IPS DF 6.9 (cell line): ENCODE data around the gene HDDC2.

Source experiments
- DNase-seq: peaks from one replicate; pipeline ENCODE4 v3.0.0-alpha.2; 2013; ENCODE audit warnings: low read depth, low spot score
- H3K27ac ChIP-seq: one replicate; pipeline ENCODE4 v1.5.1; 2013; ENCODE audit warnings: low read length, control low read depth
- H3K27me3 ChIP-seq: 2 replicates; pipeline ENCODE4 v1.6.1; 2013; ENCODE audit warnings: mild to moderate bottlenecking, low read length; ENCODE audit not compliant: control insufficient read depth, insufficient read depth
- H3K36me3 ChIP-seq: 2 replicates; pipeline ENCODE4 v1.6.1; 2013; ENCODE audit warnings: low read length; ENCODE audit not compliant: control insufficient read depth, insufficient read depth
- H3K4me1 ChIP-seq: 2 replicates; pipeline ENCODE4 v1.6.1; 2013; ENCODE audit warnings: low read length; ENCODE audit not compliant: control insufficient read depth, insufficient read depth
- H3K4me3 ChIP-seq: 2 replicates; pipeline ENCODE4 v1.5.1; 2013; ENCODE audit warnings: mild to moderate bottlenecking, low read length
- H3K9me3 ChIP-seq: 2 replicates; pipeline ENCODE4 v1.6.1; 2013; ENCODE audit warnings: low read length, inconsistent platforms; ENCODE audit not compliant: control insufficient read depth, insufficient read depth
- WGBS: extraction: QIAGEN DNeasy Blood & Tissue Kit; methylation state at CpG from one replicate; pipeline ENCODE4 v1.1.7; 2013; ENCODE audit warnings: mixed read lengths, missing lambda C conversion rate; ENCODE audit not compliant: insufficient read length, insufficient coverage; 5-methylcytosine and 5-hydroxymethylcytosine counted together

HDDC2 gene

DNA sequence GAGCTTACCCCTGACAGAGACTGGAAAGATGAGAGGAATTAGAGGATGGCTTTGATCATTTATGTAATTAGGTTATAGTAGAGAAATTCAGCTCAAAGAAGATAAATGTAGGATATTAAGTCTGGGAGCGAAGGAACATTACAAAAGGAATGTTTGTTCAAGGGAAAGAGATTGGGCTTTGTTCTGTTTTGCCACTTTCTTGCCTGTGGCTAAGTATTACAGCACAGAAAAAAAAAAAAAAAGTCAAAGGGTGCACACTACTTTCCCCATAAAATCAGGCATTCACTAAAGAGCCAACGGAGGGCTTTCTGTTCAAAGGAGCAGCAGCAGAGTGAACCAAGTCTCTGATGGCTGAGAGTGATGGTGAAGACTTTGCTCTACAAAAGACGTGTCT is 5.0 kb upstream of the HDDC2 start:
- Histone ChIP-seq H3K36me3 (no peaks in the 10 kb centered on the region), H3K4me3 (no peak overlapping the region), H3K27me3 (no peaks in the 10 kb centered on the region), H3K9me3 (no peaks in the 10 kb centered on the region), H3K4me1 (no peaks in the 10 kb centered on the region), H3K27ac (no peak overlapping the region)
- WGBS: no CpG with 5 or more reads among the region's 3 CpGs
- no peak for DNase-seq

DNA sequence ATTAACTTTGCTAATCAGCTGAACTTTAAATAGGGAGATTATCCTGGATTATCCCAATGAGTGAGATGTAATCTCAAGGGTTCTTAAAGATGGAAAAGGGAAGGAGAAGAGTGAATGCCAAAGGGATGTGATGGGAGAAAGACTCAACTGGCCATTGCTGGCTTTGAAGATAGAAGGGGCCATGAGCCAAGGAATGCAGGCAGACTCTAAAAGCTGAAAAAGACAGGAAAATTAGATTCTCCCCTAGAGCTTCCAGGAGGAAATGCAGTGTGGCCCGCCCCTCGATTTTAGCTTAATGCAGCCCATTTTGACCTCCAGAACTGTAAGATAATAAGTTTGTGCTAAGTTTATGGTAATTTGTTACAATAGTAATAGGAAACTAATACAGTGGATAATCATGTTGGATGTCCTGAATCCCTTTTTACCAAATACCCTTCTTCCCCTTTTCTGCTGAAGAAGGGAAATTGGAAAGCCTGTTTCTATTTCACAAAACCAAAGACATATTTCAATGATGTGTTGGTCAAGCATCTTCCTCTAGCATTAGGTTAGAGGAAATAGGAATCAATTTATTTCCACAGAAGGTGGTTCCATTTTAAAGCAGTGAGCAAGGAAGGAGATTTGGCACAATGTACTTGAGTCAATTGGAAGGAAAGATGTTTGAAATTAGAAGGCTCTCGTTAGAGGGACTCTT is 3.3 kb upstream of the HDDC2 start:
- H3K36me3 ChIP-seq: no peaks in the 10 kb centered on the region
- no peaks in the 10 kb centered on the region for H3K9me3 ChIP-seq
- H3K4me3 ChIP-seq: no peak overlapping the region
- no peak for DNase-seq
- no CpG with 5 or more reads among the region's 3 CpGs for WGBS
- no peaks in the 10 kb centered on the region for H3K27me3 ChIP-seq
- H3K4me1 ChIP-seq: no peaks in the 10 kb centered on the region
- no peak overlapping the region for H3K27ac ChIP-seq

DNA sequence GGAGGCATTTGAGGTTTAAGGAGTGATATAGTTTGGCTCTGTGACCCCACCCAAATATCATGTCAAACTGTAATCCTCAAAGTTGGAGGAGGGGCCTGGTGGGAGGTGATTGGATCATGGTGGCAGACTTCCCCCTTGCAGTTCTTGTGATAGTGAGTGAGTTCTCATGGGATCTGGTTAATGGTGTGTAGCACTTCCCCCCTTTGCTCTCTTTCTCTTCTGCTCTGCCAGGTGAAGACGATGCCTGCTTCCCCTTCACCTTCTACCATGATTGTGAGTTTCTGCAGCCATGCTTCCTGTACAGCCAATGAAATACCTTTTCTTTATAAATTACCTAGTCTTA is 1.7 kb upstream of the HDDC2 start:
- Histone ChIP-seq H3K27ac (no peak overlapping the region), H3K4me3 (no peak overlapping the region), H3K27me3 (no peaks in the 10 kb centered on the region), H3K36me3 (no peaks in the 10 kb centered on the region), H3K9me3 (no peaks in the 10 kb centered on the region), H3K4me1 (no peaks in the 10 kb centered on the region)
- no CpG with 5 or more reads among the region's 1 CpG for WGBS
- DNase-seq: no peak

DNA sequence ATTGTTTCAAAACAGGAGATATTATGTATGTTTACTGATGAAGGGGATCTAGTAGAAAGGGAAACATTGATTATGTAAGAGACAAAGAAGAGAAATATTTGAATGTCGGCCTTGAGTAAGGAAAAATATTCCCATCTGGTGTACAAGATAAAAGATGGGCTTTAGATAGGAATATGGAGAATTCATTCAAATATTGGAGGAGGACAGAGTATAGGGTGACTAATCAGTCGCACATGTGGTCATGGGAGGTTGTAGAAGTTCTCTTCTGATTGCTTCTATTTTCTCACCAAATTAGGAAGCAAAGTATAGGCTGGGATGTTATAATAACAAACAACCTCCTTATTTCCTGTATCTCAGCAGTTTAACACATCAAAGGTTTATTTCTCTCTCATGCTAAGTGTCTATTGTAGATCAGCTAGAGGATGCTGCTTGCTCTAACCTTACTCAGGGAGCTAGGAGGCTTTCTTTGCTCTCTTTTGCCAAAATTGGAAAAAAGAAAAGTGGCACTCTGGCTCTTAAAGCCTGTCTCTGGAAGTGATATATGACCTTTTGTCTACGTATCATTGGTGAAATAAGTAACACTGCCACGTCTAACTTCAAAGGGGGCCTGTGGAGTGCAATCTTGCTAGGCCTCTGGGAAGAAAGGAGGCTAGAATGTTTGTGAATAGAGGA is 1.2 kb upstream of the HDDC2 start:
- DNase-seq: no peak
- Histone ChIP-seq H3K27ac (no peak overlapping the region), H3K36me3 (no peaks in the 10 kb centered on the region), H3K4me1 (no peaks in the 10 kb centered on the region), H3K4me3 (no peak overlapping the region), H3K9me3 (no peaks in the 10 kb centered on the region), H3K27me3 (no peaks in the 10 kb centered on the region)
- no CpG with 5 or more reads among the region's 4 CpGs for WGBS

DNA sequence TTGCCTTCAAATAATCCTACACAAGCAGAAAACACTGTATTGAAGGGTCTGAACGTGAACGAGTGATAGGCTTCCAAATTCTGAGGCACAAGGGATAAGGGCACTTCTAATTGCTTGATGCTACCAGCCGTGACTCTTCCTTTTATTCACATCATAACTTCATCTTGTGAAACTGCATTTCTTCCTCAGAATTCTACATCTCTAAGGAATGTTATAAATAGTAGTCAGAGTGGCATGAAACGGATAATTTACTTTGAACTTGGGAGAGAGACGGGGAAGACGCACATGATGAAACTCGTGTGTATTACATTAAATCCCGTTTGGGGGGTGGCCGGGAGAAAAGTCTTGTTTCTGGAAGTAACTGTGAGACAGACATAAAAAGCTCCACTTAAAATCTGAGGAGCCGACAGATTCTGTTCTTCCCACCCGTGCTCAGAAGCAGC is 754 bp downstream of the HDDC2 start:
- H3K27me3 ChIP-seq: no peaks in the 10 kb centered on the region
- no peaks in the 10 kb centered on the region for H3K4me1 ChIP-seq
- no peaks in the 10 kb centered on the region for H3K9me3 ChIP-seq
- DNase-seq: no peak
- H3K4me3 ChIP-seq: peak overlapping the region; percentile 56; the same call in 1 of the 2 replicates
- H3K36me3 ChIP-seq: peaks cover 3% of the 10 kb centered on the region; the same call in 1 of the 2 replicates
- WGBS: no CpG with 5 or more reads among the region's 11 CpGs
- no peak overlapping the region for H3K27ac ChIP-seq

DNA sequence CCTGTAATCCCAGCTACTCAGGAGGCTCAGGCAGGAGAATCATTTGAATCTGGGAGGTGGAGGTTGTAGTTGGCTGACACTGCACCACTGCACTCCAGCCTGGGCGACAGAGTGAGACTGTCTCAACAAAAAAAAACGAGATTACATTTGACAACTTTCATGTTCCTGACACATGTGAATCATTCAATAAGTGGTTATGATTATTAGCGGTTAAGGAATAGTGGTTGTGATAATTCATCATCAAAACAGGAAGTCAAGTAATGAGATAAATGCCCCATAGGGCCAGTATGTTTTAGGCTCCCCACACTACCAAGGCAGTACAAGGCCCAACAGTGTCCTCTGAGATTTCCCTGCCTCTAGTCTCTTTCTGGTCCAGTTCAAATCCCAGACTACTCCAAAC is 2.5 kb downstream of the HDDC2 start:
- Histone ChIP-seq H3K36me3 (peaks cover 3% of the 10 kb centered on the region; the same call in 1 of the 2 replicates), H3K4me3 (no peak overlapping the region), H3K27ac (no peak overlapping the region), H3K27me3 (no peaks in the 10 kb centered on the region), H3K9me3 (no peaks in the 10 kb centered on the region), H3K4me1 (no peaks in the 10 kb centered on the region)
- no CpG with 5 or more reads among the region's 3 CpGs for WGBS
- no peak for DNase-seq

DNA sequence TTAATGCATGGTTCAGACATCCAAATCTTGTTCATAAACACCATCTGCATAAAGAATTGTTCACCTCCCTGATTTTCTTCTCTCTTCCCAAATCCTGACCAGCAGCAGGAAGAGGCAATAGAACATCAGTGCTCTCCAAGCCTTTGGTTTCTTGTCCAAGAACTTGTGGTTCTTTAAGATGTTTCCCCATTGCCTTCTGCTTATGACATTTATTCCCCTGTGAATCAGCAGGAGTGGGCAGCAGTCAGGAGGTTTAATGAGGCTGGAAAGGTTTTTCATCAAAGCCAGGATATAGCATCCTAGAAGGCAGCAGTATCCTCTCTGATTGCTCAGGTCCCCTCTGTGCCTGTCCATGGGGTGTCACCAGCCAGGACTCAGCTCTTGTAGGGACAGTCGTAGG is 5.3 kb downstream of the HDDC2 start:
- Histone ChIP-seq H3K27ac (no peak overlapping the region), H3K9me3 (no peaks in the 10 kb centered on the region), H3K4me3 (no peak overlapping the region), H3K4me1 (no peaks in the 10 kb centered on the region), H3K27me3 (no peaks in the 10 kb centered on the region), H3K36me3 (peaks cover 3% of the 10 kb centered on the region; the same call in 1 of the 2 replicates)
- WGBS: no CpG with 5 or more reads among the region's 1 CpG
- DNase-seq: no peak

DNA sequence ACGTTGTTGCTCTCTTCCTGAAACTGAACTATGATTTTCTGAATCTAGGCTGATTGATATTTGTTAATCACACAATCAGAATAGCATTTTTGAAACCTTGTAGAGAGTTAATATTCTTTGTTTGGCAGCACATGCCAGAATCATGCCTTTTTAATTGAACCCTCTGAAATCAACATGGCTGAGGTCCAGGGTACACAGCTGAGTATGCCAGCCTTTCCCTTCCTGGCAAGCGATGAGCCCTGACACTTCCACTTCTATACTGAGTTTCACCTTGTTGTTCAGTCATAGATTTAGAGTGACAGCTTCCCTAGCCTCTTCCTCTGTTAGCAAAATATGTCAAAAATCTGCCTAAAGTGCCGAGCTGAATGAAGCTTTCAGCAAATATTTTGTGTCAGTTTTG is 6.8 kb downstream of the HDDC2 start:
- Histone ChIP-seq H3K36me3 (peaks cover 3% of the 10 kb centered on the region; the same call in 1 of the 2 replicates), H3K27ac (no peak overlapping the region), H3K9me3 (no peaks in the 10 kb centered on the region), H3K4me3 (no peak overlapping the region), H3K27me3 (no peaks in the 10 kb centered on the region), H3K4me1 (no peaks in the 10 kb centered on the region)
- WGBS: no CpG with 5 or more reads among the region's 3 CpGs
- no peak for DNase-seq

DNA sequence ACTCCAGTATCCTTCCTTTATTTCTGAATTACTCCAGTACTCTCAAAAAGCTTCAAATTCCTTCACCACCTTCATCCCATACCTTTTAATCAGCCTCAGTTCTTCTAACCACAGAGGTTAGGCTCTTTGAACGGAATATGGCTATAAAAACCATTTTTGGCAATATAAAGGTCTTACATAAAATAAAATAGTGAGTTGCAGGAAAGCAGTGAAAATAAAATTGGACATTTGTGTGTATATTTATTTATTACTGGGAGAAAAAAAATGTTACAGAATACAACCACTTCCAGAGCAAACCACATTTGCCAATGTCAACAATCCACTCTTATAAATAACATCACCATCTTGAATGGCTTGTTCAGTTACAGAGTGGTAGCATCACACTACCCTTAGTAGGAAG is 7.7 kb downstream of the HDDC2 start:
- peaks cover 5% of the 10 kb centered on the region; the same call in 1 of the 2 replicates for H3K36me3 ChIP-seq

DNA sequence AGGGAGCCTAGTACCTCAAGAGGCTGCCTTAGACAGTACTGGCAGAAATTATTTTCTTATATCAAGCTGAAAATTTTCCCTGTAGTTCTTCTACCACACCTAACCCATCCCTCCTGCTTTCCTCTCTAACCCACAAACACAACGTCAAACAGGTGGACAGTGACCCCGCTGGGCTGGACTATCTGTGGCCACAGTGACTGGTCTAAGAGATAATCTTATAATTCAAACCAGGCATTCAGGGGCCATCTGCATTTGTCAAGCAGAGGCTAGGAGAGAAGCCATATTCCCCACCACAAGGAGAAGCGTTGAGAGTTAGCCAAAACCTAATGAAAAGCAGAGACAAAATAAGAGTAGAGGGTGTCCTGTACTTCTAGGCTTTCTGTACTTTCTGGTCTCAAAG is 8.2 kb downstream of the HDDC2 start:
- H3K4me3 ChIP-seq: no peak overlapping the region
- H3K36me3 ChIP-seq: peaks cover 5% of the 10 kb centered on the region; the same call in 1 of the 2 replicates
- no peaks in the 10 kb centered on the region for H3K27me3 ChIP-seq
- no CpG with 5 or more reads among the region's 3 CpGs for WGBS
- no peak overlapping the region for H3K27ac ChIP-seq
- no peak for DNase-seq
- no peaks in the 10 kb centered on the region for H3K9me3 ChIP-seq
- no peaks in the 10 kb centered on the region for H3K4me1 ChIP-seq

More for the DNA sequence above, 7.7 kb downstream of the HDDC2 start:
- Histone ChIP-seq H3K27me3 (no peaks in the 10 kb centered on the region), H3K9me3 (no peaks in the 10 kb centered on the region), H3K4me3 (no peak overlapping the region), H3K4me1 (no peaks in the 10 kb centered on the region), H3K27ac (no peak overlapping the region)
- WGBS: no CpG with 5 or more reads among the region's 1 CpG
- DNase-seq: no peak

DNA sequence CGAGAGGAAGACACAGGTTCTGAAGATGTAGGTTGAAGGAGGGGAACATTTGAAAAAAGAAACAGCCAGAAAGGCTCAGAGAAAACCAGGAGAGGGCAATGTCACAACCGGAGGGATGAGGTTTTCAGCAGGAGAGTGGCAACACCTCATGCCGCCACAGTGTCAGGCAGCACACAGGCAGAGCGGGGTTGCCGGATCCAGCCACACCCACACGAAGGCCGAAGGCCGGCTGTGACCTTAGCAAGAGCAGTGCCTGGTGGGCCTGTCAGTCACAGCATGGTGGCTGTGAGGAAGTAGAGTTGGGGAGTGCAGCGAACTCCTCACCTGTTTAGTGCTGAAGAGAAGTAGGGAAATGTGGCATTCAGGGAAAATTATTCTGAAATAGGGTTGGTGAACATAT is 14.0 kb downstream of the HDDC2 start:
- Histone ChIP-seq H3K36me3 (0 out of 2 replicates have a peak, but pooled peaks cover 3% of the 10 kb centered on the region), H3K9me3 (no peaks in the 10 kb centered on the region), H3K4me3 (no peak overlapping the region), H3K27ac (no peak overlapping the region), H3K4me1 (no peaks in the 10 kb centered on the region), H3K27me3 (no peaks in the 10 kb centered on the region)
- no CpG with 5 or more reads among the region's 9 CpGs for WGBS
- no peak for DNase-seq
